OCI-LY7 (cell line): ENCODE measurements around the gene C3orf20.

Experiments
- EZH2phosphoT487 ChIP-seq: fragments of 200-600 bp; sonication (generic); IDR thresholded peaks from 2 replicates; pipeline ENCODE4 v1.6.1; 2018; ENCODE audit warnings: low read depth, borderline replicate concordance, mild to moderate bottlenecking, mixed run types, antibody characterized with exemption, low read length, moderate library complexity, mixed read lengths
- TF ChIP-seq, protein P1 (sequence below): fragments of 200-600 bp; sonication (generic); conservative IDR thresholded peaks from 2 replicates; pipeline ENCODE4 v1.5.1; 2014; ENCODE audit warnings: mild to moderate bottlenecking, antibody characterized with exemption, low read length, moderate library complexity, mixed read lengths

DNA sequence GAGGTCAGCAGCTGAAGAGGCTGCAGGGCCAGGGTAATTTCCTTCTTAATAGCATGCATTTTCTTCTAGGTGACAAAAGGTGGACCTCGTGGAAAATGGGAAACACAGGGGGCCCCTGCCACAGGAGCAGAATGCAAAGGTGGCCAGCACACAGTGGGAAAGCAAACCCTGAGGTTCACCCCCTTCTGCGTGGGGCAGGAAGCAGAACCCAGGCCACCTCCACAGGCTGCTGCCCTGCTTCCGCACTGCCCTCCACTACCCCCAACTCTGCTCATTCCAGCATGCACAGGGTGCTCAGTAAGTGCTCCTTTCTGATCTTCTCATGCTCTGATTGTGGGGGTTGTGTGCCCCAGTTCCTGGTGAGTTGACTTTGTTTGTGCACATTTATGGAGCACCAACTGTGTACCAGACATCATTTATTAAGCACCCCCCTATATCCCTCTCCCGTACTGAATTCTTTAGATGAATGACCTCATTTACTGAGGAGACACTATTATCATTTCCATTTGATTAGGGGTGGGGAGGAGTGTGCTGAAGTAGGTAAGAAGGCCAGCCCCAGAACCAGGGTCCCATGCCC is 131.1 kb downstream of the C3orf20 start:
- TF ChIP-seq, protein P1, sequence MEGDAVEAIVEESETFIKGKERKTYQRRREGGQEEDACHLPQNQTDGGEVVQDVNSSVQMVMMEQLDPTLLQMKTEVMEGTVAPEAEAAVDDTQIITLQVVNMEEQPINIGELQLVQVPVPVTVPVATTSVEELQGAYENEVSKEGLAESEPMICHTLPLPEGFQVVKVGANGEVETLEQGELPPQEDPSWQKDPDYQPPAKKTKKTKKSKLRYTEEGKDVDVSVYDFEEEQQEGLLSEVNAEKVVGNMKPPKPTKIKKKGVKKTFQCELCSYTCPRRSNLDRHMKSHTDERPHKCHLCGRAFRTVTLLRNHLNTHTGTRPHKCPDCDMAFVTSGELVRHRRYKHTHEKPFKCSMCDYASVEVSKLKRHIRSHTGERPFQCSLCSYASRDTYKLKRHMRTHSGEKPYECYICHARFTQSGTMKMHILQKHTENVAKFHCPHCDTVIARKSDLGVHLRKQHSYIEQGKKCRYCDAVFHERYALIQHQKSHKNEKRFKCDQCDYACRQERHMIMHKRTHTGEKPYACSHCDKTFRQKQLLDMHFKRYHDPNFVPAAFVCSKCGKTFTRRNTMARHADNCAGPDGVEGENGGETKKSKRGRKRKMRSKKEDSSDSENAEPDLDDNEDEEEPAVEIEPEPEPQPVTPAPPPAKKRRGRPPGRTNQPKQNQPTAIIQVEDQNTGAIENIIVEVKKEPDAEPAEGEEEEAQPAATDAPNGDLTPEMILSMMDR, result no peak
- no peak for TF ChIP-seq EZH2phosphoT487
